SK-N-SH (cell line): ENCODE measurements around the gene CHIC2. TPM values are rescaled to one million over a fixed set of nuclear protein-coding genes. Genes with fewer than 3 reads are reported as not detected.

ENCODE experiments used
- CTCF ChIA-PET: fragments of 300-600, 350-600 bp; formaldehyde crosslinking; extraction: SDS; loops from one replicate; lab custom pipeline; 2021; lab: Yijun Ruan, JAX
- POLR2A ChIA-PET: fragments of 350-600 bp; sonication (Branson Sonifier 250); formaldehyde crosslinking; extraction: SDS; loops from one replicate; lab custom pipeline; 2020; ENCODE audit warnings: antibody characterized with exemption, inconsistent platforms; lab: Yijun Ruan, JAX
- DNase-seq: peaks from one replicate; pipeline ENCODE4 v3.0.0; 2012
- H2AFZ ChIP-seq: fragments of 200-600 bp; sonication (generic); 2 replicates; pipeline ENCODE4 v1.8.1; 2016; ENCODE audit warnings: antibody characterized with exemption, mild to moderate bottlenecking, low read depth
- H3F3A ChIP-seq: fragments of 200-600 bp; sonication (generic); replicated peaks from 2 replicates; pipeline ENCODE3; 2016; ENCODE audit warnings: antibody characterized with exemption, mild to moderate bottlenecking; ENCODE audit not compliant: insufficient read depth
- H3K27ac ChIP-seq, 2 experiments: fragments of 200-500 bp in 1 of 2; fragments of 200-600 bp in 1 of 2; sonication (Bioruptor generic) in 1 of 2; sonication (generic), shearing (Covaris generic) in 1 of 2; 2 replicates each; pipeline versions ENCODE4 v1.5.1 to v1.6.1; 2014 to 2016; ENCODE audit warnings: low read depth in 2 of 2, inconsistent platforms in 1 of 2, low read length in 1 of 2, mild to moderate bottlenecking in 1 of 2, mixed read lengths in 1 of 2
- H3K27me3 ChIP-seq: fragments of 200-600 bp; sonication (generic), shearing (Covaris generic); 2 replicates; pipeline ENCODE4 v1.6.1; 2016; ENCODE audit warnings: mixed run types; ENCODE audit not compliant: insufficient read depth
- H3K36me3 ChIP-seq, 2 experiments: fragments of 200-500 bp in 1 of 2; fragments of 200-600 bp in 1 of 2; sonication (Bioruptor generic) in 1 of 2; sonication (generic) in 1 of 2; replicated peaks in 1 of 2; 2 replicates each; pipeline versions ENCODE3 to v1.5.1; 2014 to 2016; ENCODE audit warnings: low read length in 1 of 2, mild to moderate bottlenecking in 1 of 2; ENCODE audit not compliant: insufficient read depth in 2 of 2, control insufficient read depth in 1 of 2
- H3K4me1 ChIP-seq, 2 experiments: fragments of 200-500 bp in 1 of 2; fragments of 200-600 bp in 1 of 2; sonication (Bioruptor generic) in 1 of 2; sonication (generic), shearing (Covaris generic) in 1 of 2; 2 replicates each; pipeline versions ENCODE4 v1.5.1 to v1.6.1; 2014 to 2016; ENCODE audit warnings: low read depth in 1 of 2, low read length in 1 of 2, mixed run types in 1 of 2; ENCODE audit not compliant: insufficient read depth in 2 of 2, control insufficient read depth in 1 of 2
- H3K4me2 ChIP-seq: fragments of 200-600 bp; sonication (generic), shearing (Covaris generic); 2 replicates; pipeline ENCODE4 v1.6.1; 2017; ENCODE audit warnings: mixed run types
- H3K4me3 ChIP-seq, 2 experiments: fragments of 200-500 bp in 1 of 2; fragments of 200-600 bp in 1 of 2; sonication (Bioruptor generic) in 1 of 2; sonication (generic), shearing (Covaris generic) in 1 of 2; 2 replicates each; pipeline versions ENCODE4 v1.5.1 to v1.8.1; 2014 to 2016; ENCODE audit warnings: low read depth in 2 of 2, inconsistent platforms in 1 of 2, low read length in 1 of 2, mild to moderate bottlenecking in 1 of 2, mixed read lengths in 1 of 2, moderate library complexity in 1 of 2
- H3K79me2 ChIP-seq: fragments of 200-600 bp; sonication (generic); 2 replicates; pipeline ENCODE4 v1.8.1; 2017; ENCODE audit warnings: mild to moderate bottlenecking; ENCODE audit not compliant: insufficient read depth
- H3K9ac ChIP-seq: fragments of 200-600 bp; sonication (generic); 2 replicates; pipeline ENCODE4 v1.6.1; 2017; ENCODE audit warnings: mixed run types
- H3K9me2 ChIP-seq: fragments of 200-600 bp; sonication (generic); 2 replicates; pipeline ENCODE4 v1.6.1; 2017; ENCODE audit warnings: mixed run types
- H3K9me3 ChIP-seq: fragments of 200-600 bp; sonication (generic); 2 replicates; pipeline ENCODE4 v1.6.1; 2017; ENCODE audit warnings: mixed run types, mild to moderate bottlenecking, moderate library complexity
- H4K20me1 ChIP-seq: fragments of 200-600 bp; sonication (generic); 2 replicates; pipeline ENCODE4 v1.6.1; 2017; ENCODE audit warnings: mild to moderate bottlenecking, mixed run types; ENCODE audit not compliant: insufficient read depth
- EP300 ChIP-seq, 2 experiments: IDR thresholded peaks; 2 replicates each; pipeline versions ENCODE4 v1.4.0 to v1.6.1; 2012; ENCODE audit warnings: borderline replicate concordance in 1 of 2, low read depth in 1 of 2, low read length in 1 of 2
- FOSL2 ChIP-seq: IDR thresholded peaks from 2 replicates; pipeline ENCODE4 v1.4.0; 2012; ENCODE audit warnings: low read depth, mild to moderate bottlenecking, moderate library complexity, borderline replicate concordance
- FOXJ3 ChIP-seq: sonication (generic); formaldehyde crosslinking; IDR thresholded peaks from 2 replicates; pipeline ENCODE4 v1.5.1; 2020; ENCODE audit warnings: mild to moderate bottlenecking, missing genetic modification reagents
- FOXM1 ChIP-seq: IDR thresholded peaks from 2 replicates; pipeline ENCODE4 v1.4.0; 2012; ENCODE audit warnings: low read depth, mild to moderate bottlenecking
- GATA2 ChIP-seq: sonication (generic); formaldehyde crosslinking; IDR thresholded peaks from 2 replicates; pipeline ENCODE4 v1.5.0; 2020; ENCODE audit warnings: mild to moderate bottlenecking, missing genetic modification reagents
- IRF3 ChIP-seq: fragments of 150-350 bp; IDR thresholded peaks from 2 replicates; pipeline ENCODE4 v1.6.1; 2016; ENCODE audit warnings: mild to moderate bottlenecking, low read depth, low read length
- MEF2A ChIP-seq: IDR thresholded peaks from 2 replicates; pipeline ENCODE4 v1.4.0; 2012; ENCODE audit warnings: low read depth, borderline replicate concordance
- NRF1 ChIP-seq: IDR thresholded peaks from 2 replicates; pipeline ENCODE4 v1.6.1; 2012; ENCODE audit warnings: low read depth, mild to moderate bottlenecking, low read length
- POLR2AphosphoS5 ChIP-seq: IDR thresholded peaks from 2 replicates; pipeline ENCODE4 v1.6.1; 2012; ENCODE audit warnings: low read depth, low read length
- TAF1 ChIP-seq: IDR thresholded peaks from 2 replicates; pipeline ENCODE4 v1.6.1; 2012; ENCODE audit warnings: low read depth, mild to moderate bottlenecking, low read length, moderate library complexity, borderline replicate concordance
- YY1 ChIP-seq: IDR thresholded peaks from 2 replicates; pipeline ENCODE4 v1.4.0; 2012; ENCODE audit warnings: low read depth, mild to moderate bottlenecking
- WGBS: methylation state at CpG from one replicate; pipeline ENCODE4 v1.1.6; 2017; ENCODE audit warnings: low lambda C conversion rate; 5-methylcytosine and 5-hydroxymethylcytosine counted together
- polyA plus RNA-seq, 3 experiments: library from polyadenylated mRNA; depleted of rRNA; stranded (reverse); fragments of >200 nt; gene quantifications; 2 replicates each; pipeline ENCODE4 v1.2.3, GENCODE V29; 2012
- TF ChIP-seq, protein P1 (sequence below): IDR thresholded peaks from 2 replicates; pipeline ENCODE4; 2012
- TF ChIP-seq, protein P2 (sequence below): IDR thresholded peaks from 2 replicates; pipeline ENCODE4 v1.4.0; 2012; ENCODE audit warnings: low read depth

Gene CHIC2
- polyA plus RNA-seq, 1 of the 3 experiments (the other 2 are of a cell fraction): 26.8 TPM

- no peaks in the 10 kb centered on the region for H3K9me2 ChIP-seq
- H3K9me3 ChIP-seq: no peaks in the 10 kb centered on the region
- TF ChIP-seq YY1 (no peak), NRF1 (no peak), IRF3 (no peak), FOSL2 (no peak), FOXJ3 (no peak), TAF1 (no peak), GATA2 (no peak), POLR2AphosphoS5 (no peak), EP300 (IDR thresholded peaks at IDR 0.05; ENCODE audit: borderline replicate concordance in 1 of 2, low read depth in 1 of 2, low read length in 1 of 2) (no peak)
- TF ChIP-seq, protein P1, sequence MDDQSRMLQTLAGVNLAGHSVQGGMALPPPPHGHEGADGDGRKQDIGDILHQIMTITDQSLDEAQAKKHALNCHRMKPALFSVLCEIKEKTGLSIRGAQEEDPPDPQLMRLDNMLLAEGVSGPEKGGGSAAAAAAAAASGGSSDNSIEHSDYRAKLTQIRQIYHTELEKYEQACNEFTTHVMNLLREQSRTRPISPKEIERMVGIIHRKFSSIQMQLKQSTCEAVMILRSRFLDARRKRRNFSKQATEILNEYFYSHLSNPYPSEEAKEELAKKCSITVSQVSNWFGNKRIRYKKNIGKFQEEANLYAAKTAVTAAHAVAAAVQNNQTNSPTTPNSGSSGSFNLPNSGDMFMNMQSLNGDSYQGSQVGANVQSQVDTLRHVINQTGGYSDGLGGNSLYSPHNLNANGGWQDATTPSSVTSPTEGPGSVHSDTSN: no peak
- TF ChIP-seq, protein P2, sequence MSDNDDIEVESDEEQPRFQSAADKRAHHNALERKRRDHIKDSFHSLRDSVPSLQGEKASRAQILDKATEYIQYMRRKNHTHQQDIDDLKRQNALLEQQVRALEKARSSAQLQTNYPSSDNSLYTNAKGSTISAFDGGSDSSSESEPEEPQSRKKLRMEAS: no peak
- H3K9ac ChIP-seq: no peak overlapping the region
- peaks cover 97% of the 10 kb centered on the region for H3K79me2 ChIP-seq
- no peaks in the 10 kb centered on the region for H3K27me3 ChIP-seq
- POLR2A ChIA-PET: no interaction called here
- H3K27ac ChIP-seq: no peak overlapping the region
- H3K4me3 ChIP-seq: no peak overlapping the region
- no peak overlapping the region for H3K4me2 ChIP-seq
- H4K20me1 ChIP-seq: peaks cover 31% of the 10 kb centered on the region; the same call in 1 of the 2 replicates
- H2AFZ ChIP-seq: no peak overlapping the region
- H3K36me3 ChIP-seq: peaks cover 23 to 55% of the 10 kb centered on the region in 2 experiments
- DNase-seq: no peak
- H3F3A ChIP-seq: peaks cover 6% of the 10 kb centered on the region
- H3K4me1 ChIP-seq: peaks cover 0 to 6% of the 10 kb centered on the region in 2 experiments; a peak in 1 of 4 replicates
- CTCF ChIA-PET: no interaction called here
- WGBS: 97% methylated on average over 4 of the region's 4 CpGs
These were observed 23.3 kb downstream of the CHIC2 start for GRCh38 chr4:54041100-54041499.

DNA sequence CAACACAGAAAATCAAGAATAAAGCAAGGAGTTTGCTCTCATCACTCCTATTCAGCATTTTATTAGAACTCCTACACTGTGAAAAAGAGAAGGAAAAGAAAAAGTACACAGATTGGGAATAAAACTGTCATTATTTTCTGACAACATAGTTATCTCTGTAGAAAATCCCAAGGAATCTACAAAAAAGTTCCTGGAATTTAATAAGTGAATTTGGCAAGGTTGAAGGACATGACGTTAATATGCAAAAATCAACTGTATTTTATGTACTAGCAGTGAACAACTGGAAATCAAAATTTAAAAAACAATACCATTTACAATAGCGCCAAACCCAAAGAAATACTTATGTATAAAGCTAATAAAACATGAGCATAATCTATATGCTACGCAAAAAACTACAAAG, 26.3 kb downstream of the CHIC2 start:
- no peak for DNase-seq
- H3K4me2 ChIP-seq: no peak overlapping the region
- peaks cover 13% of the 10 kb centered on the region for H3F3A ChIP-seq
- no peak for TF ChIP-seq FOXM1
- TF ChIP-seq MEF2A: no peak
- TF ChIP-seq, all 33 proteins: peak for 0
- no peaks in the 10 kb centered on the region for H3K9me2 ChIP-seq
- H2AFZ ChIP-seq: no peak overlapping the region
- ChIA-PET POLR2A (no interaction called here), CTCF (interaction anchor here (1.5 kb wide), 1 partner anchor 107 kb away, joined by 3 read pairs; no protein-coding TSS in a partner anchor)
- H4K20me1 ChIP-seq: peaks cover 31% of the 10 kb centered on the region; the same call in 1 of the 2 replicates
- no peak overlapping the region for H3K4me3 ChIP-seq
- no peaks in the 10 kb centered on the region for H3K9me3 ChIP-seq
- peaks cover 0 to 6% of the 10 kb centered on the region in 2 experiments; a peak in 1 of 4 replicates for H3K4me1 ChIP-seq
- peaks cover 92% of the 10 kb centered on the region for H3K79me2 ChIP-seq
- H3K27me3 ChIP-seq: no peaks in the 10 kb centered on the region
- H3K9ac ChIP-seq: no peak overlapping the region
- H3K36me3 ChIP-seq: peaks cover 33 to 83% of the 10 kb centered on the region in 2 experiments
- 91% methylated on average over 3 of the region's 3 CpGs for WGBS
- H3K27ac ChIP-seq: no peak overlapping the region
